HL-60 (cell line): ENCODE data around the gene MYEOV.

Experiments
- CTCF ChIP-seq: IDR thresholded peaks from one replicate; pipeline ENCODE4 v1.5.1; 2011; ENCODE audit warnings: low read length, control low read depth, inconsistent platforms; ENCODE audit not compliant: insufficient read depth
- GABPA ChIP-seq: IDR thresholded peaks from 2 replicates; pipeline ENCODE4 v1.6.1; 2012; ENCODE audit warnings: low read depth
- SPI1 ChIP-seq: IDR thresholded peaks from 2 replicates; pipeline ENCODE4 v1.6.1; 2012; ENCODE audit warnings: low read depth, mild to moderate bottlenecking, borderline replicate concordance

- TF ChIP-seq CTCF (no peak), GABPA (no peak), SPI1 (no peak)
Measured at GRCh38 chr11:69280994-69281393, 13.0 kb upstream of the MYEOV start.
